GM19455 (cell line): Measurements from ENCODE around the gene SLC39A11.

ENCODE experiments used
- ATAC-seq: cut with Tn5 transposase; IDR thresholded peaks from one replicate; pipeline ENCODE4 v1.9.1; 2021; ENCODE audit not compliant: unreplicated experiment

Gene SLC39A11

DNA sequence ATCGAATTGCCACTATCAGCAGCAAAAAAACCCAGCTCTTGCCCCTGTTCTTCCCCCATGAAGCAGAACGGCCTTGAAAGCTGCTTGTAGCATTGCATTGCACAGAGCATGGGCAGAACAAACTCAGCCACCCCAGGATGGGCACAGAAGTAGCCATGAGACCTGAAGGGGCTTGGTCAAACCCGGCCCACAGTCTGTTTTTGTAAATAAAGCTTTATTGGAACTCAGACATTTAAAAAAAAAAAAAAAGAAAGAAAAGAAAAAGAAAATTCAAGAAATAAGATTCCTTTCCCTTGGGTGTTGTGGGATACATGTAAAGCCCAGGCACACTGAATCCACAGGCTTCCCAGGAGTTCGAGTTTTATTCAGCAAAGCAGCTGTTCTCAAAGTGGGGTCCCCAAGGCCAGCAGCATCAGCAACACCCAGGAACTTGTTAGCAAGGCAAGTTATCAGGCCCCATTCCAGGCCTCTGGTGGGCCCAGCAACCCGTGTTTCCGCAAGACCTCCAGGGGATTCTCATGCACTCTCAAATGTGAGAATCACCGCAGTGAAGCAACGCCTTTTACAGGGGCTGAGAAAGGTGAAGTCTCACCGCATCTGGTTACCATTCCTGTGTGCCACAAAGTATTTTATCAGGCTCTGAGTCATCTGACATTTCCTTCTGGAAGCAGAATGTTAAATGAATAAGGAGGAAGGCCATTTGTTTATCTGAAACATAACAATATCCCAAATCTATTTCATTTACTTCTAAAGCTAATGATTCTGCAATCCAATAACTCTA lies 108.2 kb downstream of the SLC39A11 start:
- no peak for ATAC-seq

- no peak for ATAC-seq
These were observed 109.8 kb downstream of the SLC39A11 start for GRCh38 chr17:72982680-72983079.

GRCh38 chr17:72978593-72979218 lies 113.8 kb downstream of the SLC39A11 start:
- no peak for ATAC-seq

- peak; percentile 32 for ATAC-seq
These were observed 114.6 kb downstream of the SLC39A11 start for GRCh38 chr17:72977771-72978417.

- peak; percentile 58 for ATAC-seq
These were observed 115.3 kb downstream of the SLC39A11 start for GRCh38 chr17:72976971-72977770.

DNA sequence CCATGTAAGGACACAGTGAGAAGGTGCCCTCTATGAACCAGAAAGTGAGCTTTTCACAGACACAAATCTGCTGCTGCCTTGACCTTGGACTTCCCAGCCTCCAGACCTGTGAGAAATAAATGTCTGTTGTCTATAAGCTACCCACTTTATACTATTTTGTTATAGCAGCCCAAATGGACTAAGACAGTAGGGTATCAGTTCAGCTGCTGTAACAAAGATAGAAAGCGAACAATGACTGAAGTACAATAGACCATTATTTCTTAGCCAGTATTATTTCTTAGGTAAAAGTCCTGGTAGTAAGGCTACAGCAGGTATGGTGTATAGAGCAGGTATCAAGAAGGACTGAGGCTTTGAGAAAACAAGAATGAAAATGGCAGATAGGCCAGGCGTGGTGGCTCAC lies 117.0 kb downstream of the SLC39A11 start:
- ATAC-seq, result no peak

DNA sequence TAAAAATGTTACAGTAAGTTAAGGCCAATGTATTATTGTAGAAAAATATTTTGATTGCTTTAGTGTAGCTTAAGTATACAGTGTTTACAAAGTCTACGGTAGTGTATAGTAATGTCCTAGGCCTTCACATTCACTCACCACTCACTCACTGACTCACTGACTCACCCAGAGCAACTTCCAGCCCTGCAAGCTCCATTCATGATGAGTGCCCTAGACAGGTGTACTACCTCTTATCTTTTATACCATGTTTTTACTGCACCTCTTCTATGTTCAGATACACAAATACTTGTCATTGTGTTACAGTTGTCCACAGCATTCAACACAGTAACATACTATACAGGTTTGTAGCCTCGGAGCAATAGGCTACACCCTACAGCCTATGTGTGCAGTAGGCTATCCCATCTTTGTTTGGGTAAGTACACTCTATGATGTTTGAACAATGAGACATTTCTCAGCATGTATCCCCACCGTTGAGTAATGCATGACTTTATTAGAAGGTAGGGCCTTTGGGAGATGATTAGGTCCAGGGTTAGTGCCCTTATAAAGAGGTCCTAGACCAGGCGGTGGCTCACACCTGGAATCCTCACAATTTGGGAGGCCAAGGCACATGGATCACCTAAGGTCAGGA lies 117.8 kb downstream of the SLC39A11 start:
- no peak for ATAC-seq

GRCh38 chr17:72972263-72972951 lies 120.1 kb downstream of the SLC39A11 start:
- ATAC-seq, result no peak

DNA sequence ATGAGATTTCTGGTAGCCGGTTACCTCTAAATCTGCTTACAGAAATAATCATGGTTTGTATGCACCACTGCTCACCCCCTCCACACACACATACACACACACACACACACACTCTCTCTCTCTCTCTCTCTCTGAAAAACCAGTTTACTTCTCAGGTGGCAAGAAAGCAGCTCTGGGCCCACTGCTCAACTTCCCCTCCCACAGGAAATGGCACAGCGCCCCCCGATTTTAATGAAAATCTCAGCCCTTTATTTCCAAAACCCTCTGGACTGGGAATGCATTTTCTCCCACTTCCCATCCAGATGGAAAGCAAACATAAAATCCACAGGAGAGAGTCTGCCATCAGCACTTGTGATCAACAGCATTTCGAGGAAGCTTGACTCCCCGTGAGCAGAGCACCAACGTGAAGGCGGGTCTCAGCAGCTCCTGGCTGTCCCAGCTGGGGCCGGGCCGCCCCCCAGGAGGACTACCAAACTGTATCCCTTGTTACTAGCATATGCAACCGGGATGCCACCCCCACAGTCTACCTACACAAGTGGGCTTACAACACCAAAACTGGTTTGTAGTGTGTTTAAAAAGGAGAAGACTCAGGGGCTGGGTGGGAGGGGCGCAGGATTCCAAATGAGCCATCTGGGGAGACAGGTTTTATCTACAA lies 121.1 kb downstream of the SLC39A11 start:
- peak; percentile 35 for ATAC-seq

GRCh38 chr17:72970797-72971196 lies 121.7 kb downstream of the SLC39A11 start:
- ATAC-seq, result peak; percentile 68

- no peak for ATAC-seq
These were observed 122.2 kb downstream of the SLC39A11 start for GRCh38 chr17:72970246-72970645.

GRCh38 chr17:72969293-72969906 lies 123.1 kb downstream of the SLC39A11 start:
- no peak for ATAC-seq

- ATAC-seq, result no peak
These were observed 123.7 kb downstream of the SLC39A11 start for GRCh38 chr17:72968798-72969197.

DNA sequence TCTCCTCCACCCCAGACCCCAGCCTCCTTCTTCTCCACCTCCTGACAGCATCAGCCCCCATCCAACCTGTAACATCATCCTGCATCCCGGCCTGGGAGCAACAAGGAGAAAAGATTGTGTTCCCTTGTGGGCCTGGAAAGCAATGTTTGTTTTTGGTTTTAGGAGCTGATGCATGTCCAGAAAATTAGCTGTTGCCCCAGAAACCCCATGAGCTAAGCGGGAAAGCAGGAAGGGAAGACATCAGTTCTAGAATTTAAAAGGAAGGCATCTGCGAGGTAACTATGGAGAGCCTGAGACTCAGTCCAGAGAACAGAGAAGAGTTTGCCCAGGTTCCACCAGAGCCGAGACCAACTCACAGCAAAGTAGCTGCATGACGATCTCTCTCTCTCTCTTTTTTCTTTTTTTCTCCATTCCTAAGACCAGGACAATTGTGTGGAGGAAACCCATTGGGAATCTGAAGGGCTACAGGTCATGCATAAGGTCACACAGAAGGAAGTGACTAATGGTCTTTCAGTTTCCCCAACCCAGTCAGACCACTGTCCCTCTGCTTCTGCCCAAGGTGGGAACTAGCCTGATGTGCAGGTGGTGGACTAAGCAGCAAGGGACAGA lies 124.4 kb downstream of the SLC39A11 start:
- ATAC-seq, result no peak

GRCh38 chr17:72967277-72967970 lies 125.1 kb downstream of the SLC39A11 start:
- no peak for ATAC-seq

GRCh38 chr17:72962106-72962505 lies 130.4 kb downstream of the SLC39A11 start:
- no peak for ATAC-seq

GRCh38 chr17:72955391-72956140 lies 136.9 kb downstream of the SLC39A11 start:
- ATAC-seq, result no peak

GRCh38 chr17:72954579-72954978 lies 137.9 kb downstream of the SLC39A11 start:
- no peak for ATAC-seq
